GM23338 (cell line): ENCODE results near the gene SOD1. TPM values are rescaled to one million over a fixed set of nuclear protein-coding genes. Genes with fewer than 3 reads are reported as not detected.

Experiments used
- ATAC-seq: fragments of 200-7000 bp; cut with Tn5 transposase; 3 replicates; pipeline ENCODE4 v1.9.1; 2020
- DNase-seq: peaks from one replicate; pipeline ENCODE4 v3.0.0-alpha.2; 2015; ENCODE audit warnings: low spot score
- H2AFZ ChIP-seq: fragments of 200-600 bp; sonication (generic); 2 replicates; pipeline ENCODE4 v1.8.0; 2016; ENCODE audit warnings: antibody characterized with exemption, mild to moderate bottlenecking, moderate library complexity
- H3F3A ChIP-seq: fragments of 200-600 bp; sonication (generic); replicated peaks from 2 replicates; pipeline ENCODE4 v1.8.0; 2017; ENCODE audit warnings: antibody characterized with exemption, mixed run types, low read depth
- H3K27ac ChIP-seq: fragments of 200-600 bp; sonication (generic); 2 replicates; pipeline ENCODE4 v1.6.1; 2016; ENCODE audit warnings: low read depth
- H3K27me3 ChIP-seq: fragments of 200-600 bp; sonication (generic); 2 replicates; pipeline ENCODE4 v1.8.0; 2016; ENCODE audit warnings: mild to moderate bottlenecking, mixed run types, moderate library complexity; ENCODE audit not compliant: insufficient read depth
- H3K36me3 ChIP-seq: fragments of 200-600 bp; sonication (generic); 2 replicates; pipeline ENCODE4 v1.8.0; 2016; ENCODE audit warnings: mild to moderate bottlenecking; ENCODE audit not compliant: insufficient read depth
- H3K4me1 ChIP-seq: fragments of 200-600 bp; sonication (generic); 2 replicates; pipeline ENCODE4 v1.8.0; 2016; ENCODE audit warnings: mild to moderate bottlenecking, moderate library complexity; ENCODE audit not compliant: insufficient read depth
- H3K4me2 ChIP-seq: fragments of 200-600 bp; sonication (generic); 2 replicates; pipeline ENCODE4 v1.7.1; 2017; ENCODE audit warnings: mixed run types
- H3K4me3 ChIP-seq: fragments of 200-600 bp; sonication (generic); 2 replicates; pipeline ENCODE4 v1.6.1; 2016; ENCODE audit warnings: mixed run types
- H3K79me2 ChIP-seq: fragments of 200-600 bp; sonication (generic); replicated peaks from 2 replicates; pipeline ENCODE4 v1.8.0; 2017; ENCODE audit warnings: mild to moderate bottlenecking; ENCODE audit not compliant: insufficient read depth
- H3K9me2 ChIP-seq: fragments of 200-600 bp; sonication (generic); 2 replicates; pipeline ENCODE4 v1.8.0; 2017; ENCODE audit not compliant: insufficient read depth
- H4K20me1 ChIP-seq: fragments of 200-600 bp; sonication (generic); replicated peaks from 2 replicates; pipeline ENCODE4 v1.8.0; 2017; ENCODE audit warnings: mild to moderate bottlenecking; ENCODE audit not compliant: insufficient read depth
- H3K27ac Mint-ChIP-seq: 2 replicates; pipeline ENCODE4 v1.8.0; 2020; ENCODE audit warnings: inconsistent platforms, mild to moderate bottlenecking, moderate library complexity, mixed read lengths
- H3K27me3 Mint-ChIP-seq: 3 replicates; pipeline ENCODE4 v1.8.0; 2022; ENCODE audit warnings: low read depth, mild to moderate bottlenecking, moderate library complexity, mixed read lengths, inconsistent platforms; ENCODE audit not compliant: insufficient read depth, poor library complexity
- H3K36me3 Mint-ChIP-seq: 3 replicates; pipeline ENCODE4 v1.8.0; 2021; ENCODE audit warnings: low read depth, mild to moderate bottlenecking, inconsistent platforms, moderate library complexity, mixed read lengths
- H3K4me1 Mint-ChIP-seq: 3 replicates; pipeline ENCODE4 v1.8.0; 2020; ENCODE audit warnings: mild to moderate bottlenecking, inconsistent platforms, mixed read lengths
- H3K4me3 Mint-ChIP-seq: 3 replicates; pipeline ENCODE4 v1.8.0; 2021; ENCODE audit warnings: moderate library complexity, mild to moderate bottlenecking, inconsistent platforms, mixed read lengths
- H3K9me3 Mint-ChIP-seq: 3 replicates; pipeline ENCODE4 v1.8.0; 2020; ENCODE audit warnings: moderate library complexity, mild to moderate bottlenecking, inconsistent platforms, mixed read lengths
- CREB1 ChIP-seq: fragments of 250-450 bp; sonication (Bioruptor Pico); IDR thresholded peaks from 2 replicates; pipeline ENCODE4 v1.5.0; 2020; ENCODE audit warnings: low read depth, mild to moderate bottlenecking, moderate library complexity
- ETS1 ChIP-seq: IDR thresholded peaks from 2 replicates; pipeline ENCODE4 v1.6.1; 2016; ENCODE audit warnings: antibody characterized with exemption
- EZH2 ChIP-seq: fragments of 200-600 bp; sonication (generic); IDR thresholded peaks from one replicate; pipeline ENCODE4 v1.8.0; 2017; ENCODE audit warnings: antibody characterized with exemption, mild to moderate bottlenecking, low read depth; ENCODE audit not compliant: unreplicated experiment
- EZH2phosphoT487 ChIP-seq: fragments of 200-600 bp; sonication (generic); IDR thresholded peaks from one replicate; pipeline ENCODE4 v1.8.1; 2018; ENCODE audit warnings: antibody characterized with exemption; ENCODE audit not compliant: unreplicated experiment
- JUNB ChIP-seq: IDR thresholded peaks from one replicate; pipeline ENCODE4 v1.6.1; 2016; ENCODE audit warnings: antibody characterized with exemption; ENCODE audit not compliant: unreplicated experiment
- NANOG ChIP-seq: IDR thresholded peaks from 2 replicates; pipeline ENCODE4 v1.6.1; 2016; ENCODE audit warnings: antibody characterized with exemption, borderline replicate concordance
- POLR2AphosphoS5 ChIP-seq: IDR thresholded peaks from 2 replicates; pipeline ENCODE4 v1.6.1; 2016; ENCODE audit warnings: antibody characterized with exemption, low read depth
- STAT1 ChIP-seq: IDR thresholded peaks from one replicate; pipeline ENCODE4 v1.6.1; 2016; ENCODE audit warnings: antibody characterized with exemption; ENCODE audit not compliant: unreplicated experiment
- ZNF114 ChIP-seq: fragments of 250-450 bp; sonication (Bioruptor Pico); IDR thresholded peaks from 2 replicates; pipeline ENCODE4 v1.5.0; 2020; ENCODE audit warnings: mild to moderate bottlenecking, moderate library complexity
- ZNF331 ChIP-seq: fragments of 250-450 bp; sonication (Bioruptor Pico); IDR thresholded peaks from 2 replicates; pipeline ENCODE4 v1.5.0; 2020; ENCODE audit warnings: low read depth, mild to moderate bottlenecking, moderate library complexity
- ZNF462 ChIP-seq: fragments of 250-450 bp; sonication (Bioruptor Pico); IDR thresholded peaks from 2 replicates; pipeline ENCODE4 v1.5.0; 2020; ENCODE audit warnings: mild to moderate bottlenecking, moderate library complexity
- polyA plus RNA-seq: library from polyadenylated mRNA; unstranded; fragments of >200 nt; fragmentation: Nextera tagmentation; extraction: Ambion mirVana; gene quantifications from 2 replicates; pipeline ENCODE4 v1.2.1, GENCODE V29; 2016
- total RNA-seq: library from RNA; depleted of rRNA; stranded (reverse); fragments of >200 nt; shearing (Covaris generic); gene quantifications from 2 replicates; pipeline ENCODE4 v1.2.3, GENCODE V29; 2014
- TF ChIP-seq, protein P1 (sequence below): IDR thresholded peaks from one replicate; pipeline ENCODE4 v1.6.1; 2018; ENCODE audit warnings: antibody characterized with exemption; ENCODE audit not compliant: unreplicated experiment
- TF ChIP-seq, protein P2 (sequence below), 2 experiments: fragments of 200-600 bp in 1 of 2; sonication (generic) in 1 of 2; conservative IDR thresholded peaks; 2 replicates each; pipeline versions ENCODE4 v1.5.1 to v1.6.1; 2016 to 2017; ENCODE audit warnings: antibody characterized with exemption in 2 of 2, low read depth in 2 of 2, mild to moderate bottlenecking in 2 of 2, moderate library complexity in 1 of 2

The SOD1 gene
- total and polyA plus RNA-seq, 2 experiments from 2014 or later = 123 to 454 TPM

DNA sequence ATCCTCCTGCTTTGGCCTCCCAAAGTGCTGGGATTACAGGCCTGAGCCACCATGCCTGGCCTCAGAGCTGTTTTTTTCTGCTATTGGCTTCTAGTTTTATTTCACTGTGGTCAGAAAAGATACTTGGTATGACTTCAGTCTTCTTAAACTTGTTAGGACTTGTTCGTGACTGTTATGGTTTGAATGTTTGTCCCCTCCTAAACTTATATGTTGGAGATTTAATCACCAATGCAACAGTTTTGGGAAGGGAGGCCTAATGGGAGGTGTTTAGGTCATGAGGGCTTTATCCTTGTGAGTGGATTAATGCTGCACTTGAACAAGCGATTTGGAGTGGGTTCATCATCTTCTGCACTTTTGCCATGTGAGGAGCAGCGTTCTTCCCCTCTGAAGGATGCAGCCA is 24.5 kb upstream of the SOD1 start:
- ATAC-seq (no peak), DNase-seq (no peak)
- Histone ChIP-seq H4K20me1 (no peaks in the 10 kb centered on the region), H3F3A (no peaks in the 10 kb centered on the region), H3K4me3 (no peak overlapping the region), H3K36me3 (no peaks in the 10 kb centered on the region), H3K27ac (no peak overlapping the region), H3K4me2 (no peak overlapping the region), H3K4me1 (no peaks in the 10 kb centered on the region), H3K79me2 (no peaks in the 10 kb centered on the region), H2AFZ (peak overlapping the region; percentile 86), H3K27me3 (no peaks in the 10 kb centered on the region), H3K9me2 (no peaks in the 10 kb centered on the region)
- Mint-ChIP-seq H3K4me1 (no peaks in the 10 kb centered on the region), H3K27me3 (peaks cover 5% of the 10 kb centered on the region), H3K4me3 (no peak overlapping the region), H3K27ac (no peak overlapping the region), H3K9me3 (peaks cover 11% of the 10 kb centered on the region), H3K36me3 (no peaks in the 10 kb centered on the region)
- TF ChIP-seq, protein P1, sequence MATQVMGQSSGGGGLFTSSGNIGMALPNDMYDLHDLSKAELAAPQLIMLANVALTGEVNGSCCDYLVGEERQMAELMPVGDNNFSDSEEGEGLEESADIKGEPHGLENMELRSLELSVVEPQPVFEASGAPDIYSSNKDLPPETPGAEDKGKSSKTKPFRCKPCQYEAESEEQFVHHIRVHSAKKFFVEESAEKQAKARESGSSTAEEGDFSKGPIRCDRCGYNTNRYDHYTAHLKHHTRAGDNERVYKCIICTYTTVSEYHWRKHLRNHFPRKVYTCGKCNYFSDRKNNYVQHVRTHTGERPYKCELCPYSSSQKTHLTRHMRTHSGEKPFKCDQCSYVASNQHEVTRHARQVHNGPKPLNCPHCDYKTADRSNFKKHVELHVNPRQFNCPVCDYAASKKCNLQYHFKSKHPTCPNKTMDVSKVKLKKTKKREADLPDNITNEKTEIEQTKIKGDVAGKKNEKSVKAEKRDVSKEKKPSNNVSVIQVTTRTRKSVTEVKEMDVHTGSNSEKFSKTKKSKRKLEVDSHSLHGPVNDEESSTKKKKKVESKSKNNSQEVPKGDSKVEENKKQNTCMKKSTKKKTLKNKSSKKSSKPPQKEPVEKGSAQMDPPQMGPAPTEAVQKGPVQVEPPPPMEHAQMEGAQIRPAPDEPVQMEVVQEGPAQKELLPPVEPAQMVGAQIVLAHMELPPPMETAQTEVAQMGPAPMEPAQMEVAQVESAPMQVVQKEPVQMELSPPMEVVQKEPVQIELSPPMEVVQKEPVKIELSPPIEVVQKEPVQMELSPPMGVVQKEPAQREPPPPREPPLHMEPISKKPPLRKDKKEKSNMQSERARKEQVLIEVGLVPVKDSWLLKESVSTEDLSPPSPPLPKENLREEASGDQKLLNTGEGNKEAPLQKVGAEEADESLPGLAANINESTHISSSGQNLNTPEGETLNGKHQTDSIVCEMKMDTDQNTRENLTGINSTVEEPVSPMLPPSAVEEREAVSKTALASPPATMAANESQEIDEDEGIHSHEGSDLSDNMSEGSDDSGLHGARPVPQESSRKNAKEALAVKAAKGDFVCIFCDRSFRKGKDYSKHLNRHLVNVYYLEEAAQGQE = no peak
- TF ChIP-seq NANOG = no peak
- TF ChIP-seq ETS1 = no peak
- TF ChIP-seq ZNF462 = no peak
- TF ChIP-seq STAT1 = no peak
- no peak for TF ChIP-seq EZH2
- TF ChIP-seq, protein P2, sequence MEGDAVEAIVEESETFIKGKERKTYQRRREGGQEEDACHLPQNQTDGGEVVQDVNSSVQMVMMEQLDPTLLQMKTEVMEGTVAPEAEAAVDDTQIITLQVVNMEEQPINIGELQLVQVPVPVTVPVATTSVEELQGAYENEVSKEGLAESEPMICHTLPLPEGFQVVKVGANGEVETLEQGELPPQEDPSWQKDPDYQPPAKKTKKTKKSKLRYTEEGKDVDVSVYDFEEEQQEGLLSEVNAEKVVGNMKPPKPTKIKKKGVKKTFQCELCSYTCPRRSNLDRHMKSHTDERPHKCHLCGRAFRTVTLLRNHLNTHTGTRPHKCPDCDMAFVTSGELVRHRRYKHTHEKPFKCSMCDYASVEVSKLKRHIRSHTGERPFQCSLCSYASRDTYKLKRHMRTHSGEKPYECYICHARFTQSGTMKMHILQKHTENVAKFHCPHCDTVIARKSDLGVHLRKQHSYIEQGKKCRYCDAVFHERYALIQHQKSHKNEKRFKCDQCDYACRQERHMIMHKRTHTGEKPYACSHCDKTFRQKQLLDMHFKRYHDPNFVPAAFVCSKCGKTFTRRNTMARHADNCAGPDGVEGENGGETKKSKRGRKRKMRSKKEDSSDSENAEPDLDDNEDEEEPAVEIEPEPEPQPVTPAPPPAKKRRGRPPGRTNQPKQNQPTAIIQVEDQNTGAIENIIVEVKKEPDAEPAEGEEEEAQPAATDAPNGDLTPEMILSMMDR (conservative IDR thresholded peaks at IDR 0.05; ENCODE audit: low read depth in 2 of 2) = no peak
- no peak for TF ChIP-seq EZH2phosphoT487
- no peak for TF ChIP-seq POLR2AphosphoS5
- no peak for TF ChIP-seq CREB1 (CRISPR knock-in tag)
- no peak for TF ChIP-seq JUNB
- TF ChIP-seq ZNF331 (CRISPR knock-in tag) = no peak
- TF ChIP-seq ZNF114 (CRISPR knock-in tag) = no peak
